ENCODE measurements around the gene SIGLEC1. TPM values are rescaled to one million over a fixed set of nuclear protein-coding genes. Genes with fewer than 3 reads are reported as not detected.

Gene SIGLEC1
- total RNA-seq, 1 donor from 2014 or later, result not detected

DNA sequence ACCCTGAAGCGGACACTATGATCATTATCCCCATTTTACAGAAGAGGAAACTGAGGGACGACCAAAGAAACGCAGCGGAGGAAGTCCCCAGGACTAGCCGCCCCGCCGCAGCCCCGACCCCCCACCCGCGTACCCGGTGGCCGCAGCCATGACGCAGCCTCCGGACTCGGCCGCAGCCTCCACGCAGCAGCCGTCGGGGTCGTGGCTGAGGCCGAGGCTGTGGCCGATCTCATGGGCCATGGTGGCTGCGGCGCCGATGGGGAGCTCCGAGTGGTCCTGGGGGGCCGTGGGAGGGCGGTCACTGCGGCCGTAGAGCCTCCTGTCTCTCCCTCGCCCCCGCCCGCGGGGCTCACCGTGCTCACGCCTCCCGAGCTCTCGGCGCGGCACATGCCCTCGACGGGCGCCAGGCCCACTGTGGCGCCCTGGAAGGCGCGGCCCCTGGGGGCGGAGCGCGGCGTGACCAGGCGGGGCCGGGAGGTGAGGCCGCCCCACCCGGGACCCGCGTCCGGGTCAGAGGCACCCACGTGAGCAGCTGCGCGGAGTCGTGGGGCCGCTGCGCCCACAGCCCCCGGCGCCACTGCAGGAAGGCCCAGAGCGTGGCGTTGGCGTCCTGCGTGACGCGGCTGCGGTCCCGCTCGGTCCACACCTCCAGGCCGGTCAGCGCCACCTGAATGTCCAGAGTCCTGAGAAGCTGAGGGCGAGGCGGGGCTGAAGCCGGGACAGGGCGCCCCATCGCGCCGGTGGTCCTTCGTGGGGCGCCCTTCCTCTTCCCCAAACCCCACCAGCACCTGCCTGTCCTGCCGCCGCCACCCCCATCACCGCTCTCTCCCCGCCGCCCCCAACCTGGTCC is 39.0 kb downstream of the SIGLEC1 start:
- intact Hi-C loops (cut with micrococcal nuclease), result no loop called here
- Mint-ChIP-seq H3K27ac (no peak overlapping the region), H3K36me3 (ENCODE audit: low read depth) (no peaks in the 10 kb centered on the region), H3K4me1 (ENCODE audit: low read depth) (no peaks in the 10 kb centered on the region), H3K4me3 (ENCODE audit: low read depth) (no peak overlapping the region), H3K27me3 (ENCODE audit: low read depth) (peaks cover 50% of the 10 kb centered on the region), H3K9me3 (no peaks in the 10 kb centered on the region)
- DNase-seq (ENCODE audit: low spot score), result no peak

DNA sequence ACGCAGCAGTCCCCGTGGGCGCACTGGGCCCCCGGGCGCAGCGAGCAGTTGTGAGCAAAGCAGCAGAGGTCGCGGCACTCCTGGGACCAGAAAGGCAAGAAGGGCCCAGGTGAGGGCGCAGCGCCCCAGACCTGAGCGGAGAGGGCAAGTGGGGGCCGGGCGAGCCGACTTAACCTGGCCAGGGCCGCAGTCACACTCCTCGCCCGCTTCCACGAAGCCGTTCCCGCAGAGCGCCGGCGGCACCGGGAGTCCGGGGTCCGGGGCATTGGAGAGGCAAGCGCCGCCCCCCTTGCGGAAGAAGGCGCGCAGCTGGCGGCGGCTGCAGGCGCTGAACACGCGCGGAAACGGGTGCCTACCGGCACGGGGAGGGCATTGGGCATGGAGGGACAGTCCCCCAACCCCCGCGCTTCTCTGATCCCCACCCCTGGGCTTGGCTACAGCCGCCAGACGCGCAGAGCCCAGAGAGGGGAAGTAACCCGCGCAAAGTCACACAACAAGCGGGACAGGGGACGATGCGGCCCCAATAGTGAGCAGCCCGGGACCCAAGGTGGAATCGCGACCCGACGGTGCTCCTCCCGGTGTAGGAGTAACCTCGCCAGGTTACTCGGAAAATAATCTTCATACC is 39.7 kb downstream of the SIGLEC1 start:
- intact Hi-C loops (cut with micrococcal nuclease), result no loop called here
- no peaks in the 10 kb centered on the region for H3K9me3 Mint-ChIP-seq
- H3K27me3 Mint-ChIP-seq (ENCODE audit: low read depth), result peaks cover 50% of the 10 kb centered on the region
- H3K27ac Mint-ChIP-seq, result no peak overlapping the region
- no peak for DNase-seq (ENCODE audit: low spot score)
- no peaks in the 10 kb centered on the region for H3K4me1 Mint-ChIP-seq (ENCODE audit: low read depth)
- H3K4me3 Mint-ChIP-seq (ENCODE audit: low read depth), result no peak overlapping the region
- no peaks in the 10 kb centered on the region for H3K36me3 Mint-ChIP-seq (ENCODE audit: low read depth)

- Mint-ChIP-seq H3K4me3 (ENCODE audit: low read depth) (no peak overlapping the region), H3K4me1 (ENCODE audit: low read depth) (peaks cover 2% of the 10 kb centered on the region), H3K9me3 (no peaks in the 10 kb centered on the region), H3K36me3 (ENCODE audit: low read depth) (no peaks in the 10 kb centered on the region), H3K27me3 (ENCODE audit: low read depth) (peaks cover 50% of the 10 kb centered on the region), H3K27ac (no peak overlapping the region)
- no peak for DNase-seq (ENCODE audit: low spot score)
- intact Hi-C loops (cut with micrococcal nuclease), result no loop called here
Observed at GRCh38 chr20:3671986-3672546, 40.3 kb downstream of the SIGLEC1 start.

- no peaks in the 10 kb centered on the region for H3K9me3 Mint-ChIP-seq
- DNase-seq (ENCODE audit: low spot score), result no peak
- no peaks in the 10 kb centered on the region for H3K36me3 Mint-ChIP-seq (ENCODE audit: low read depth)
- H3K4me1 Mint-ChIP-seq (ENCODE audit: low read depth), result peaks cover 10% of the 10 kb centered on the region
- intact Hi-C loops (cut with micrococcal nuclease), result no loop called here
- no peak overlapping the region for H3K27ac Mint-ChIP-seq
- H3K27me3 Mint-ChIP-seq (ENCODE audit: low read depth), result peaks cover 47% of the 10 kb centered on the region
- no peak overlapping the region for H3K4me3 Mint-ChIP-seq (ENCODE audit: low read depth)
Observed at GRCh38 chr20:3670945-3671344, 41.5 kb downstream of the SIGLEC1 start.

- peaks cover 13% of the 10 kb centered on the region for H3K4me1 Mint-ChIP-seq (ENCODE audit: low read depth)
- intact Hi-C loops (cut with micrococcal nuclease), result no loop called here
- no peak for DNase-seq (ENCODE audit: low spot score)
- no peaks in the 10 kb centered on the region for H3K36me3 Mint-ChIP-seq (ENCODE audit: low read depth)
- H3K9me3 Mint-ChIP-seq, result no peaks in the 10 kb centered on the region
- H3K27me3 Mint-ChIP-seq (ENCODE audit: low read depth), result peaks cover 43% of the 10 kb centered on the region
- H3K4me3 Mint-ChIP-seq (ENCODE audit: low read depth), result no peak overlapping the region
- H3K27ac Mint-ChIP-seq, result no peak overlapping the region
Observed at GRCh38 chr20:3670511-3670910, 41.9 kb downstream of the SIGLEC1 start.

DNA sequence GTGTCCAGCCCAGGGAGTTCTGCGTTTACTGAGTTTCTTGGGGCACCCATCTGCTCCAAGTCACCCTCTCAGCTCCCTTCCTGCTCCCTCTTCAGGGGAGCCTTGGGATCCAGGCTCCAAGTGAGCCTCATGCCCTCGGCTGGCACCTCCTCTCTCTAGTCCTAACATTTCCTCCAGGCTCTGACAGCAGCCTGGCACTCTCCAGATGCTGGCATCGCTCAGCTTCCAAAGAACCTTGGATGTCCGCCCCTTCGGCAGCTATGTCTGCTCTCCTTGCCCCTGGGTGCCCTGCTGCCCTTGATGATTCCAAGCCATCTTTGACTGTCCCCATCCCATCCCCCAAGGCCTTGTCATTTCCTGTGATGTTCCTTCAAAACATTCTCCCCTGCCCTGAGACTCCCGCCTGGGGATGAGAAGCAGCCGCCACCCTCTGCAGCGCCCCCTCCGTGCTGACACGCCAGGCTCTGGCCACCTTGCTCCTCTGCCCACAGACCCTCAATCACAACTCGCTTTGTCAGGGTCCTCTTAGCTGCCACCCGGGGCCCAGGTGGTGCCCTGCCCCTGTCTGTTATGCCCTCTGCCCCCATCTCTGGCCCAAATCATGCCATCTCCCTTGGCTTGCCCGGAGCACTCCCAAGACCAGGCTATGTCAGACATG is 42.6 kb downstream of the SIGLEC1 start:
- Mint-ChIP-seq H3K9me3 (no peaks in the 10 kb centered on the region), H3K4me1 (ENCODE audit: low read depth) (peaks cover 14% of the 10 kb centered on the region), H3K36me3 (ENCODE audit: low read depth) (no peaks in the 10 kb centered on the region), H3K27me3 (ENCODE audit: low read depth) (peaks cover 39% of the 10 kb centered on the region), H3K4me3 (ENCODE audit: low read depth) (no peak overlapping the region), H3K27ac (no peak overlapping the region)
- DNase-seq (ENCODE audit: low spot score), result no peak
- intact Hi-C loops (cut with micrococcal nuclease), result no loop called here

DNA sequence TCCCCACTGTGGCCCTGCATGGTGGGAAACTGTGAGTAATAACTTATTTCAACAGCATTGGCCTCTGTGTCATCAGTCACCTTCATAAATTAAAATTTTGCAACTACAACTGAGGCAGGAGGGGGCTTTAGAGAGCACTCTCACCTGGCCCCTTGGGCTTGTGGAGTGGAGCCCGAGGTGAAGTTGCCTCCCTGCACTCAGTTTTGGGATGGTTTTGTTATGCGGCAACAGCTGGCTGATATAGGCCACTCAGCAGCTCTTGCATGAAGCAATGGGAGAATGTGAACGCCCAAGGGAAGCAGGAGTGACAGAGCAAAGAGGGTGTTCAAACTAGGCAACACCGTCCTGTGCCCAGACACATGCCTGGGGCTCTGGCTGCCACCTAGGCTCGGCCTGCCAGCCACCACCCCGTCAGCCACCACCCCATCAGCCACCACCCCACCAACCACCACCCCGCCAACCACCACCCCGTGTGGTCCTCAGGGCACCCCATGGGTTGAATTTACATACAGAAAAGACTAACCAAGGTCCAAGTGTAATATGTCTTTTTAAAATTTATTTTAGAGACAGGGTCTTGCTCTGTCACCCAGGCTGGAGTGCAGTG is 44.9 kb downstream of the SIGLEC1 start:
- Mint-ChIP-seq H3K4me3 (ENCODE audit: low read depth) (no peak overlapping the region), H3K27me3 (ENCODE audit: low read depth) (peaks cover 36% of the 10 kb centered on the region), H3K4me1 (ENCODE audit: low read depth) (peaks cover 14% of the 10 kb centered on the region), H3K36me3 (ENCODE audit: low read depth) (no peaks in the 10 kb centered on the region), H3K9me3 (no peaks in the 10 kb centered on the region), H3K27ac (no peak overlapping the region)
- intact Hi-C loops (cut with micrococcal nuclease), result no loop called here
- no peak for DNase-seq (ENCODE audit: low spot score)

DNA sequence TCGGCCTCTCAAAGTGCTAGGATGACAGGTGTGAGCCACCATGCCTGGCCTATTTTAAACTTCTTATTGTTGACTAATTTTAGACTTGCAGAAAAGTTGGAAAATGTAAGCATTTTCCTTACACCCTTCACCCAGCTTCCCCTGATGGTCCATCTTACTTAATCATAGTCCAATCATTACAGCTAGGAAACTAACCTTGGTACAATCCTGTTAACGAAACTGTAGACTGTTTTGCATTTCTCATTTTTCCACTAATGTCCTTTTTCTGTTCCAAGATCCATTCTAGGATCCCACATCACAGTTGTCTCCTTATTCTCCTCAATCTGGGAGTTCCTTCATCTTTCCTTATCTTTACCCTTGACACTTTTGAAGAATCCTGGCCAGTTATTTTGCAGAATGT is 48.5 kb downstream of the SIGLEC1 start:
- Mint-ChIP-seq H3K36me3 (ENCODE audit: low read depth) (no peaks in the 10 kb centered on the region), H3K27me3 (ENCODE audit: low read depth) (peaks cover 39% of the 10 kb centered on the region), H3K9me3 (no peaks in the 10 kb centered on the region), H3K4me1 (ENCODE audit: low read depth) (peaks cover 18% of the 10 kb centered on the region), H3K4me3 (ENCODE audit: low read depth) (no peak overlapping the region), H3K27ac (no peak overlapping the region)
- intact Hi-C loops (cut with micrococcal nuclease), result no loop called here
- DNase-seq (ENCODE audit: low spot score), result no peak

- H3K27ac Mint-ChIP-seq, result no peak within 1 kb of the TSS
Observed at GRCh38 chr20:3663031-3663701, 49.2 kb downstream of the SIGLEC1 start, which contains the start of gene GFRA4. TSS of gene GFRA4 (minus strand) at chr20:3663399. CDS start at chr20:3663399, 0 bp downstream.

More at GRCh38 chr20:3663031-3663701, 49.2 kb downstream of the SIGLEC1 start, which contains the start of gene GFRA4:
- no peak for DNase-seq (ENCODE audit: low spot score)
- Mint-ChIP-seq H3K4me3 (ENCODE audit: low read depth) (no peak within 1 kb of the TSS), H3K9me3 (no peaks in the 10 kb centered on the region), H3K4me1 (ENCODE audit: low read depth) (peaks cover 21% of the 10 kb centered on the region), H3K27me3 (ENCODE audit: low read depth) (peaks cover 40% of the 10 kb centered on the region), H3K36me3 (ENCODE audit: low read depth) (no peaks in the 10 kb centered on the region)
- intact Hi-C loops (cut with micrococcal nuclease), result no loop called here

Other genes with a start within 250 kb of the SIGLEC1 start
- 11.5 and 12.5 TPM in 2 replicates for gene ATRN, start 241.6 kb downstream of the SIGLEC1 start, total RNA-seq
- gene GFRA4, start 49.2 kb downstream of the SIGLEC1 start, total RNA-seq, result not detected in 2 replicates
- not detected in 2 replicates for gene ADAM33, start 30.6 kb downstream of the SIGLEC1 start, total RNA-seq
- gene HSPA12B, start 20.1 kb upstream of the SIGLEC1 start, total RNA-seq, result 0.05 TPM in 1 of 2 replicates, not detected in the other
- gene ADISSP, start 55.2 kb upstream of the SIGLEC1 start, total RNA-seq, result 55.8 and 56.3 TPM in 2 replicates
- not detected in 2 replicates for gene SPEF1, start 68.8 kb upstream of the SIGLEC1 start, total RNA-seq
- gene CENPB, start 74.1 kb upstream of the SIGLEC1 start, total RNA-seq, result 66.1 and 68.9 TPM in 2 replicates
- gene CDC25B, start 83.7 kb upstream of the SIGLEC1 start, total RNA-seq, result 101 and 103 TPM in 2 replicates
- 11.9 and 12.8 TPM in 2 replicates for gene AP5S1, start 107.9 kb upstream of the SIGLEC1 start, total RNA-seq
- gene MAVS, start 134.2 kb upstream of the SIGLEC1 start, total RNA-seq, result 41.0 and 43.5 TPM in 2 replicates
- gene PANK2, start 176.8 kb upstream of the SIGLEC1 start, total RNA-seq, result 49.2 and 51.4 TPM in 2 replicates

Data from activated T-helper 2 cell treated with anti-CD3 and anti-CD28 coated beads, Interferon-gamma antibody, Interleukin-2, Interleukin-4, amounts not matched to agents 10 μg/mL and 5 μg/mL and 100 μg/mL, durations not matched to agents 14 hours and 24 hours and 36 hours (primary cell).